ENCODE results near the gene LRCOL1. TPM values are rescaled to one million over a fixed set of nuclear protein-coding genes. Genes with fewer than 3 reads are reported as not detected.

LRCOL1 gene
- total RNA-seq, 1 experiment from 2014 or later = 0.24 TPM

- TF ChIP-seq PRDM15 (CRISPR knock-in tag; IDR thresholded peaks at IDR 0.05) = no peak
- TF ChIP-seq, protein P1, sequence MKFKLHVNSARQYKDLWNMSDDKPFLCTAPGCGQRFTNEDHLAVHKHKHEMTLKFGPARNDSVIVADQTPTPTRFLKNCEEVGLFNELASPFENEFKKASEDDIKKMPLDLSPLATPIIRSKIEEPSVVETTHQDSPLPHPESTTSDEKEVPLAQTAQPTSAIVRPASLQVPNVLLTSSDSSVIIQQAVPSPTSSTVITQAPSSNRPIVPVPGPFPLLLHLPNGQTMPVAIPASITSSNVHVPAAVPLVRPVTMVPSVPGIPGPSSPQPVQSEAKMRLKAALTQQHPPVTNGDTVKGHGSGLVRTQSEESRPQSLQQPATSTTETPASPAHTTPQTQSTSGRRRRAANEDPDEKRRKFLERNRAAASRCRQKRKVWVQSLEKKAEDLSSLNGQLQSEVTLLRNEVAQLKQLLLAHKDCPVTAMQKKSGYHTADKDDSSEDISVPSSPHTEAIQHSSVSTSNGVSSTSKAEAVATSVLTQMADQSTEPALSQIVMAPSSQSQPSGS (CRISPR knock-in tag; IDR thresholded peaks at IDR 0.05; ENCODE audit: borderline replicate concordance, low read depth) = no peak
- TF ChIP-seq ZNF281 (CRISPR knock-in tag; IDR thresholded peaks at IDR 0.05) = no peak
- no peak for TF ChIP-seq SMAD3 (CRISPR knock-in tag; IDR thresholded peaks at IDR 0.05; ENCODE audit: borderline replicate concordance)
- no peak for TF ChIP-seq OVOL2 (CRISPR knock-in tag; IDR thresholded peaks at IDR 0.05; ENCODE audit: borderline replicate concordance)
- TF ChIP-seq, protein P2, sequence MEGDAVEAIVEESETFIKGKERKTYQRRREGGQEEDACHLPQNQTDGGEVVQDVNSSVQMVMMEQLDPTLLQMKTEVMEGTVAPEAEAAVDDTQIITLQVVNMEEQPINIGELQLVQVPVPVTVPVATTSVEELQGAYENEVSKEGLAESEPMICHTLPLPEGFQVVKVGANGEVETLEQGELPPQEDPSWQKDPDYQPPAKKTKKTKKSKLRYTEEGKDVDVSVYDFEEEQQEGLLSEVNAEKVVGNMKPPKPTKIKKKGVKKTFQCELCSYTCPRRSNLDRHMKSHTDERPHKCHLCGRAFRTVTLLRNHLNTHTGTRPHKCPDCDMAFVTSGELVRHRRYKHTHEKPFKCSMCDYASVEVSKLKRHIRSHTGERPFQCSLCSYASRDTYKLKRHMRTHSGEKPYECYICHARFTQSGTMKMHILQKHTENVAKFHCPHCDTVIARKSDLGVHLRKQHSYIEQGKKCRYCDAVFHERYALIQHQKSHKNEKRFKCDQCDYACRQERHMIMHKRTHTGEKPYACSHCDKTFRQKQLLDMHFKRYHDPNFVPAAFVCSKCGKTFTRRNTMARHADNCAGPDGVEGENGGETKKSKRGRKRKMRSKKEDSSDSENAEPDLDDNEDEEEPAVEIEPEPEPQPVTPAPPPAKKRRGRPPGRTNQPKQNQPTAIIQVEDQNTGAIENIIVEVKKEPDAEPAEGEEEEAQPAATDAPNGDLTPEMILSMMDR (IDR thresholded peaks at IDR 0.05) = no peak
- TF ChIP-seq EMX1 (CRISPR knock-in tag; IDR thresholded peaks at IDR 0.05) = no peak
- TF ChIP-seq, protein P3, sequence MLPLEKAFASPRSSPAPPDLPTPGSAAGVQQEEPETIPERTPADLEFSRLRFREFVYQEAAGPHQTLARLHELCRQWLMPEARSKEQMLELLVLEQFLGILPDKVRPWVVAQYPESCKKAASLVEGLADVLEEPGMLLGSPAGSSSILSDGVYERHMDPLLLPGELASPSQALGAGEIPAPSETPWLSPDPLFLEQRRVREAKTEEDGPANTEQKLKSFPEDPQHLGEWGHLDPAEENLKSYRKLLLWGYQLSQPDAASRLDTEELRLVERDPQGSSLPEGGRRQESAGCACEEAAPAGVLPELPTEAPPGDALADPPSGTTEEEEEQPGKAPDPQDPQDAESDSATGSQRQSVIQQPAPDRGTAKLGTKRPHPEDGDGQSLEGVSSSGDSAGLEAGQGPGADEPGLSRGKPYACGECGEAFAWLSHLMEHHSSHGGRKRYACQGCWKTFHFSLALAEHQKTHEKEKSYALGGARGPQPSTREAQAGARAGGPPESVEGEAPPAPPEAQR (CRISPR knock-in tag; IDR thresholded peaks at IDR 0.05) = no peak
Observed at GRCh38 chr12:132658149-132658894, 47.9 kb upstream of the LRCOL1 start (continued).

DNA sequence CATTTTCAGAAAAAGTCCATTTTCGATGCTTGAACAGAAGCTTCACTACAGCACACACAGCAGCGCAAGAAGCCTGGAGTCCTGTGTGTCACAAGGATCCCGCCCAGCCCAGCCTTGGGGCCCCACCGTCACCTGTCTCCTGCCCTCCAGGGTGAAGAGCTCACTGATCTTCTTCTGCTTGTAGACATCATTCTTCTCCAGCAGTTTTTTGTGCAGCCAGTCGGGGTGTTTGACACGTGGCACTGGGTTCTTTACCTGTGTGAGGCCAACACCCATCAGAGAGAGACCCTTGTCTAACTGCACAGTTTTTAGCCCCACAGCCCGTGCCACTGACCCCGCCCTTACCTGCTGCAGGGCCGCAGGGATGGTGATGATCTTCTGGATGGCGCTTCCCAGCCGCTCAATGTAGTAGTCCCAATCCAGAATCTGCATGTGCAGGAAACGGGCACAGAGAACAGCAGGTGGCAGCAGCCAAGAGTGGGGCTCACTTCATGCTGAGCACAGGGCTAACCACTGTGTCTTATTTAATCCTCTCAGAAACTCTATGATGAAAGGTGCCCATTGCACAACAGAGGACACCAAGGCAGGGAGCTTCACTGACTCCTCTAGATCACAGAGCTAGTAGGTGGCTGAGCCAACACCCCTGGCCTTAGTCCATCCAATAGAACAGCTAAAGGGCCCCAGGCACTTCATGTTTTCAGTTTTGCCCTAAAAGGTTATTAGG is 46.8 kb upstream of the LRCOL1 start:
- ChIA-PET CTCF (interaction anchor here (0.6 kb wide), 1 partner anchor 12 kb away, joined by 5 read pairs; no protein-coding TSS in a partner anchor), POLR2A (no interaction called here)
- Mint-ChIP-seq H3K4me3 (no peak overlapping the region), H3K36me3 (peaks cover 84% of the 10 kb centered on the region), H3K27me3 (ENCODE audit: low read depth) (no peaks in the 10 kb centered on the region), H3K27ac (no peak overlapping the region), H3K9me3 (no peaks in the 10 kb centered on the region), H3K4me1 (no peaks in the 10 kb centered on the region)
- no peak for DNase-seq (ENCODE audit: low spot score)
- TF ChIP-seq NFYB (CRISPR knock-in tag; conservative IDR thresholded peaks at IDR 0.05; ENCODE audit: low read depth) (no peak), MAX (CRISPR knock-in tag; IDR thresholded peaks at IDR 0.05) (no peak)
- ATAC-seq = no peak
